Right atrium auricular region (tissue), 2 donors: Measurements from ENCODE around the gene SLC39A11. TPM values are rescaled to one million over a fixed set of nuclear protein-coding genes. Genes with fewer than 3 reads are reported as not detected.

ENCODE experiments used
- DNase-seq: peaks from one replicate; pipeline ENCODE4 v3.0.0-alpha.2; 2019; ENCODE audit warnings: low spot score
- H3K27ac ChIP-seq, 2 donors: fragments of 200-600 bp; sonication (generic); 1 replicate in 1 of 2; 2 replicates in 1 of 2; pipeline ENCODE4 v1.5.1; 2016 to 2019
- H3K27me3 ChIP-seq, 2 donors: fragments of 200-600 bp; sonication (generic); one replicate each; pipeline versions ENCODE4 v1.5.1 to v1.6.0; 2017 to 2019
- H3K36me3 ChIP-seq: fragments of 200-600 bp; sonication (generic); one replicate; pipeline ENCODE4 v1.5.1; 2016
- H3K4me1 ChIP-seq, 2 donors: fragments of 200-600 bp; sonication (generic); one replicate each; pipeline versions ENCODE4 v1.5.1 to v1.6.0; 2017 to 2019
- H3K4me3 ChIP-seq, 2 donors: fragments of 200-600 bp; sonication (generic); 1 replicate in 1 of 2; 2 replicates in 1 of 2; pipeline ENCODE4 v1.5.1; 2017 to 2019; ENCODE audit warnings: mild to moderate bottlenecking in 1 of 2, moderate library complexity in 1 of 2
- H3K9me3 ChIP-seq, 2 donors: fragments of 200-600 bp; sonication (generic); one replicate each; pipeline ENCODE4 v1.5.1; 2019
- CTCF ChIP-seq, 2 donors: fragments of 200-600 bp; sonication (generic); IDR thresholded peaks; one replicate each; pipeline ENCODE4 v1.5.1; 2019; ENCODE audit warnings: antibody characterized with exemption in 2 of 2
- total RNA-seq, 2 donors: library from RNA; depleted of rRNA; stranded (reverse); fragments of >200 nt; gene quantifications; one replicate each; pipeline ENCODE4 v1.1.0, GENCODE V29; 2016

Gene SLC39A11
- total RNA-seq, 2 donors from 2014 or later, result 7.4 to 15.5 TPM

GRCh38 chr17:72989074-72989610, 103.3 kb downstream of the SLC39A11 start:
- H3K36me3 ChIP-seq, result no peaks in the 10 kb centered on the region
- no peak for TF ChIP-seq CTCF (IDR thresholded peaks at IDR 0.05)
- H3K4me3 ChIP-seq, result no peak overlapping the region
- no peak for DNase-seq
- no peak overlapping the region for H3K27ac ChIP-seq
- peaks cover 0 to 3% of the 10 kb centered on the region in 2 donors for H3K4me1 ChIP-seq
- H3K9me3 ChIP-seq, result no peaks in the 10 kb centered on the region
- H3K27me3 ChIP-seq, result no peaks in the 10 kb centered on the region

- H3K27me3 ChIP-seq, result no peaks in the 10 kb centered on the region
- no peak for DNase-seq
- no peak overlapping the region for H3K27ac ChIP-seq
- H3K9me3 ChIP-seq, result no peaks in the 10 kb centered on the region
- peaks cover 0 to 3% of the 10 kb centered on the region in 2 donors for H3K4me1 ChIP-seq
- H3K36me3 ChIP-seq, result no peaks in the 10 kb centered on the region
- no peak overlapping the region for H3K4me3 ChIP-seq
- TF ChIP-seq CTCF (IDR thresholded peaks at IDR 0.05), result no peak
These were observed 104.0 kb downstream of the SLC39A11 start for GRCh38 chr17:72988451-72988850.

GRCh38 chr17:72987166-72987565, 105.3 kb downstream of the SLC39A11 start:
- no peak for DNase-seq
- no peaks in the 10 kb centered on the region for H3K36me3 ChIP-seq
- H3K4me1 ChIP-seq, result peaks cover 0 to 3% of the 10 kb centered on the region in 2 donors
- no peak for TF ChIP-seq CTCF (IDR thresholded peaks at IDR 0.05)
- no peak overlapping the region for H3K4me3 ChIP-seq
- no peaks in the 10 kb centered on the region for H3K27me3 ChIP-seq
- H3K27ac ChIP-seq, result no peak overlapping the region
- H3K9me3 ChIP-seq, result no peaks in the 10 kb centered on the region

GRCh38 chr17:72985882-72986720, 106.4 kb downstream of the SLC39A11 start:
- Histone ChIP-seq H3K27ac (no peak overlapping the region), H3K27me3 (no peaks in the 10 kb centered on the region), H3K9me3 (no peaks in the 10 kb centered on the region), H3K36me3 (no peaks in the 10 kb centered on the region), H3K4me1 (peaks cover 0 to 3% of the 10 kb centered on the region in 2 donors), H3K4me3 (no peak overlapping the region)
- peak; percentile 64 to 87 for TF ChIP-seq CTCF (IDR thresholded peaks at IDR 0.05)
- DNase-seq, result peak; percentile 70

- TF ChIP-seq CTCF (IDR thresholded peaks at IDR 0.05), result no peak
- H3K9me3 ChIP-seq, result no peaks in the 10 kb centered on the region
- peaks cover 0 to 3% of the 10 kb centered on the region in 2 donors for H3K4me1 ChIP-seq
- H3K4me3 ChIP-seq, result no peak overlapping the region
- no peak overlapping the region for H3K27ac ChIP-seq
- H3K36me3 ChIP-seq, result no peaks in the 10 kb centered on the region
- no peak for DNase-seq
- H3K27me3 ChIP-seq, result no peaks in the 10 kb centered on the region
These were observed 107.6 kb downstream of the SLC39A11 start for GRCh38 chr17:72984926-72985325.
